Measurements from ENCODE around the gene RDH14.

GRCh38 chr2:18545384-18545783 is 15.1 kb downstream of the RDH14 start:
- no peak for TF ChIP-seq KLF9 (tag by site-specific recombination; IDR thresholded peaks at IDR 0.05; ENCODE audit: low read depth)
- TF ChIP-seq ZNF76 (tag by site-specific recombination; IDR thresholded peaks at IDR 0.05; ENCODE audit: borderline replicate concordance, low read depth) = no peak
- no peak for TF ChIP-seq CTCF (tag by site-specific recombination; IDR thresholded peaks at IDR 0.05)
- no peak for TF ChIP-seq ZNF274 (IDR thresholded peaks at IDR 0.05; ENCODE audit: low read length)
- no peak for TF ChIP-seq ZNF274 (tag by site-specific recombination; IDR thresholded peaks at IDR 0.05; ENCODE audit: borderline replicate concordance)
- no peak for TF ChIP-seq ZNF148 (tag by site-specific recombination; IDR thresholded peaks at IDR 0.05; ENCODE audit: borderline replicate concordance)
- no peak for TF ChIP-seq ZXDB (tag by site-specific recombination; IDR thresholded peaks at IDR 0.05)
- no peak for TF ChIP-seq ZBTB1 (tag by site-specific recombination; IDR thresholded peaks at IDR 0.05)
- TF ChIP-seq ZNF18 (tag by site-specific recombination; IDR thresholded peaks at IDR 0.05) = no peak
- no peak for TF ChIP-seq YY1 (tag by site-specific recombination; IDR thresholded peaks at IDR 0.05)

Measured in HEK293 (cell line).